ENCODE data around the gene ANK3.
"Not testable (repeated sequence)": the region's sequence is repeated elsewhere in the genome, so short reads cannot be mapped to it uniquely, and the experiment has no call there.

ANK3 gene

DNA sequence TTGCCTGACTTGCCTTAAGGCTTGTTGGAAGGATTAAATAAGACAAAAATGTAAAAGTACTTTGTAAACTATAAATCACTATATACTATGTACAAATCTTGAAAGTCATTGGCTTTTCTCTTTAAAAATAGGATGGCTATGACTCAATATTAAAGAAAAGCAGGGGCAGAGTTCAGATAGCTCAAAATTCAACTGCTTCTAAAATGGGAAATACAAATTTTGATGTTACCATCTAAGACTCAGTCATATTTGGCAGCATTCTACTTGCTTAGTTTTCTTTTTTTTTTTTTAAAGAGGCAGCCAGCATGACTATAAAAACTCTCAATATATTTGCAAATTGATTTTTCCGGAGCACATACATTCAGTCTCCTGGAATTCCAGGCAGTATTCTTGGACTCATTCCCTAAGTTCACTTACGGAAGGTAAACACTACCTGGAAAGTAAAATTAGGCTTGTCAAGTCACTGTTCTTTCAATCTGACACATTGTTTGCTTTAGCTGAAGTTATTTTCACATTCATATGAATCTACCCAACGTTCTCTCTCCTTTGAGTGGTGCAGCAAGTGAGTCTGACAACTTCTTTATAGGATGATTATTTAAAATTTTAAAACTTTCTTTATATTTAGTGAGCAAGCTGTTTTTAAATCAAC, 349.5 kb downstream of the ANK3 start:
- H3K27me3 ChIP-seq (replicated peaks; ENCODE audit: insufficient read depth, low read length) = no peaks in the 10 kb centered on the region
- H2AFZ ChIP-seq (ENCODE audit: low read length) = no peak overlapping the region
- H4K20me1 ChIP-seq (ENCODE audit: insufficient read depth, low read length) = no peaks in the 10 kb centered on the region
- H3K4me1 ChIP-seq (ENCODE audit: low read length) = no peaks in the 10 kb centered on the region
- no peaks in the 10 kb centered on the region for H3F3A ChIP-seq (ENCODE audit: insufficient read depth, low read length)
- DNase-seq = no peak
- H3K9ac ChIP-seq (ENCODE audit: low read length) = no peak overlapping the region
- H3K79me2 ChIP-seq (ENCODE audit: low read length) = no peaks in the 10 kb centered on the region
- H3K27ac ChIP-seq (ENCODE audit: low read length) = no peak overlapping the region
- TF ChIP-seq, protein P1, sequence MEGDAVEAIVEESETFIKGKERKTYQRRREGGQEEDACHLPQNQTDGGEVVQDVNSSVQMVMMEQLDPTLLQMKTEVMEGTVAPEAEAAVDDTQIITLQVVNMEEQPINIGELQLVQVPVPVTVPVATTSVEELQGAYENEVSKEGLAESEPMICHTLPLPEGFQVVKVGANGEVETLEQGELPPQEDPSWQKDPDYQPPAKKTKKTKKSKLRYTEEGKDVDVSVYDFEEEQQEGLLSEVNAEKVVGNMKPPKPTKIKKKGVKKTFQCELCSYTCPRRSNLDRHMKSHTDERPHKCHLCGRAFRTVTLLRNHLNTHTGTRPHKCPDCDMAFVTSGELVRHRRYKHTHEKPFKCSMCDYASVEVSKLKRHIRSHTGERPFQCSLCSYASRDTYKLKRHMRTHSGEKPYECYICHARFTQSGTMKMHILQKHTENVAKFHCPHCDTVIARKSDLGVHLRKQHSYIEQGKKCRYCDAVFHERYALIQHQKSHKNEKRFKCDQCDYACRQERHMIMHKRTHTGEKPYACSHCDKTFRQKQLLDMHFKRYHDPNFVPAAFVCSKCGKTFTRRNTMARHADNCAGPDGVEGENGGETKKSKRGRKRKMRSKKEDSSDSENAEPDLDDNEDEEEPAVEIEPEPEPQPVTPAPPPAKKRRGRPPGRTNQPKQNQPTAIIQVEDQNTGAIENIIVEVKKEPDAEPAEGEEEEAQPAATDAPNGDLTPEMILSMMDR (IDR thresholded peaks at IDR 0.05; ENCODE audit: low read length) = no peak
- TF ChIP-seq EZH2phosphoT487 (IDR thresholded peaks at IDR 0.05; ENCODE audit: low read length) = no peak
- no peak for TF ChIP-seq EZH2 (optimal IDR thresholded peaks at IDR 0.05; ENCODE audit: low read depth, low read length)
- no peaks in the 10 kb centered on the region for H3K36me3 ChIP-seq (replicated peaks; ENCODE audit: insufficient read depth, low read length)
- H3K4me3 ChIP-seq (ENCODE audit: low read length) = no peak overlapping the region
- H3K9me2 ChIP-seq (replicated peaks; ENCODE audit: insufficient read depth, low read length) = no peaks in the 10 kb centered on the region
- H3K9me3 ChIP-seq (replicated peaks; ENCODE audit: insufficient read depth, low read length) = no peaks in the 10 kb centered on the region
- H3K4me2 ChIP-seq (ENCODE audit: low read depth, low read length) = no peak overlapping the region

DNA sequence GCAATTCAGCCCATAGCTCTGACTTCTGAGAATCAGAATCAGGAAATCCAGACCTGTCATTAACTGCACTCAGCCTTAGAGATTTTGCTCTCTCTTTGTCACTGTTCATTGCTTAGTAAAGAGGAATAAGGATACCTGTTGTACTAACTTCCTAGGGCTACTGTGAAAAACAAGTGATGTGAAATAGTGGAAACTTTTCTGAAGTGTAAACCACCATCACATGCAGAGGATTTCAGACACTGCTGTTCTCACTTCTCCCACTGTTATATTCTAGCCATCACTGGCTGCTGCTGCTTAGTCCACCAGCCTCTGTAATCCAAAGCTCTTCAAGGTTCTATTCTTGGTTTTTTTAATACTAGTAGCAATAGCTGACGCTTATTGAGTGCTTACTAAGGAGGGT, 353.7 kb downstream of the ANK3 start:
- no peaks in the 10 kb centered on the region for H3K9me2 ChIP-seq (replicated peaks; ENCODE audit: insufficient read depth, low read length)
- H3K9me3 ChIP-seq (replicated peaks; ENCODE audit: insufficient read depth, low read length) = no peaks in the 10 kb centered on the region
- DNase-seq = no peak
- no peaks in the 10 kb centered on the region for H3K27me3 ChIP-seq (replicated peaks; ENCODE audit: insufficient read depth, low read length)
- H3K4me3 ChIP-seq (ENCODE audit: low read length) = no peak overlapping the region
- no peak overlapping the region for H3K27ac ChIP-seq (ENCODE audit: low read length)
- H3K79me2 ChIP-seq (ENCODE audit: low read length) = no peaks in the 10 kb centered on the region
- H3F3A ChIP-seq (ENCODE audit: insufficient read depth, low read length) = no peaks in the 10 kb centered on the region
- H3K4me1 ChIP-seq (ENCODE audit: low read length) = 0 out of 2 replicates have a peak, but pooled peaks cover 7% of the 10 kb centered on the region
- H3K4me2 ChIP-seq (ENCODE audit: low read depth, low read length) = no peak overlapping the region
- TF ChIP-seq, protein P1 (IDR thresholded peaks at IDR 0.05; ENCODE audit: low read length) = no peak
- no peak for TF ChIP-seq EZH2phosphoT487 (IDR thresholded peaks at IDR 0.05; ENCODE audit: low read length)
- TF ChIP-seq EZH2 (optimal IDR thresholded peaks at IDR 0.05; ENCODE audit: low read depth, low read length) = no peak
- no peak overlapping the region for H3K9ac ChIP-seq (ENCODE audit: low read length)
- no peaks in the 10 kb centered on the region for H4K20me1 ChIP-seq (ENCODE audit: insufficient read depth, low read length)
- no peaks in the 10 kb centered on the region for H3K36me3 ChIP-seq (replicated peaks; ENCODE audit: insufficient read depth, low read length)
- H2AFZ ChIP-seq (ENCODE audit: low read length) = no peak overlapping the region

DNA sequence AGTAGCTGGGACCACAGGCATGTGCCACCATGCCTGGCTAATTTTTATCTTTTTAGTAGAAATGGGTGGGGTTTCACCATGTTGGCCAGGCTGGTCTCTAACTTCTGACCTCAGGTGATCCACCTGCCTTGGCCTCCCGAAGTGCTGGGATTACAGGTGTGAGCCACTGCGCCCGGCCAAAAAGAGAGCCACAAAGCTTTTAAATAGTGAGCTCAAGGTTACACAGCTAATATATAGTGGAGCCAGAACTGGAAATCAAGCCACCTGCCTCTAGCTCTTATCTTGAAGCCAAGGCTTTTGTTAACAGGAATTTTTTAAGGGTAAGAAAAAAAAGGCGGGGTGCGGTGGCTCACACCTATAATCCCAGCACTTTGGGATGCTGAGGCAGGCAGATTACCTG, 354.3 kb downstream of the ANK3 start:
- not testable (repeated sequence) for H3F3A ChIP-seq (ENCODE audit: insufficient read depth, low read length); H3K9me2 ChIP-seq (replicated peaks; ENCODE audit: insufficient read depth, low read length)

DNA sequence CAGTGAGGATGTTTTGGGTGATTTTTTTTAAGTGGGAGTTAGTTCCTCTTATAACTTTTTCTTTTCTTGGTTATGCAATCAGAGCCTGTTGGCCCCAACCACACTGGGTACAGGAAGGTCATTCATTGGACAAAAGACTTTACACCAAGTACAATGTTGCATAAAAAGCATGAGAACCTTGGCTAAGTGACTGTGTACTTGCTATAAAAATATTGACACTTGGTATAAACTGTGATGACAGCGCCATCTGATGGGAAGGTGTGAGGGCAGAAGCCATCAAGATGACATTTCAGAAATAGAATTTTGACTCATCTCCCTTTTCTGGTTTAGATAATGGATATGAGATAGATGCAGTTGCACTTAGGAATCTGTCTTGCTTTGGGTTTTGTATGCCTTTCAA, 357.0 kb downstream of the ANK3 start:
- no peak overlapping the region for H3K4me2 ChIP-seq (ENCODE audit: low read depth, low read length)
- no peaks in the 10 kb centered on the region for H3K36me3 ChIP-seq (replicated peaks; ENCODE audit: insufficient read depth, low read length)
- H3K9me3 ChIP-seq (replicated peaks; ENCODE audit: insufficient read depth, low read length) = no peaks in the 10 kb centered on the region
- no peaks in the 10 kb centered on the region for H3K79me2 ChIP-seq (ENCODE audit: low read length)
- H3K4me1 ChIP-seq (ENCODE audit: low read length) = 0 out of 2 replicates have a peak, but pooled peaks cover 7% of the 10 kb centered on the region
- H3K27ac ChIP-seq (ENCODE audit: low read length) = no peak overlapping the region
- no peaks in the 10 kb centered on the region for H3F3A ChIP-seq (ENCODE audit: insufficient read depth, low read length)
- H2AFZ ChIP-seq (ENCODE audit: low read length) = no peak overlapping the region
- no peaks in the 10 kb centered on the region for H3K9me2 ChIP-seq (replicated peaks; ENCODE audit: insufficient read depth, low read length)
- no peak for TF ChIP-seq EZH2phosphoT487 (IDR thresholded peaks at IDR 0.05; ENCODE audit: low read length)
- TF ChIP-seq EZH2 (optimal IDR thresholded peaks at IDR 0.05; ENCODE audit: low read depth, low read length) = no peak
- TF ChIP-seq, protein P1 (IDR thresholded peaks at IDR 0.05; ENCODE audit: low read length) = peak; percentile 58
- no peaks in the 10 kb centered on the region for H3K27me3 ChIP-seq (replicated peaks; ENCODE audit: insufficient read depth, low read length)
- no peak overlapping the region for H3K9ac ChIP-seq (ENCODE audit: low read length)
- peak; percentile 42 for DNase-seq
- H3K4me3 ChIP-seq (ENCODE audit: low read length) = no peak overlapping the region
- H4K20me1 ChIP-seq (ENCODE audit: insufficient read depth, low read length) = no peaks in the 10 kb centered on the region

More for the DNA sequence above, 354.3 kb downstream of the ANK3 start:
- not testable (repeated sequence) for H2AFZ ChIP-seq (ENCODE audit: low read length); H4K20me1 ChIP-seq (ENCODE audit: insufficient read depth, low read length); H3K9me3 ChIP-seq (replicated peaks; ENCODE audit: insufficient read depth, low read length); H3K27me3 ChIP-seq (replicated peaks; ENCODE audit: insufficient read depth, low read length); H3K36me3 ChIP-seq (replicated peaks; ENCODE audit: insufficient read depth, low read length); DNase-seq; H3K4me3 ChIP-seq (ENCODE audit: low read length); H3K27ac ChIP-seq (ENCODE audit: low read length); H3K79me2 ChIP-seq (ENCODE audit: low read length); H3K9ac ChIP-seq (ENCODE audit: low read length); H3K4me1 ChIP-seq (ENCODE audit: low read length); H3K4me2 ChIP-seq (ENCODE audit: low read depth, low read length)

Measured in MM.1S (cell line).